Upper lobe of left lung (tissue), 6 donors: ENCODE results near the gene KIF6. TPM values are rescaled to one million over a fixed set of nuclear protein-coding genes. Genes with fewer than 3 reads are reported as not detected.

Experiments used
- ATAC-seq, 2 donors: fragments of 200-7000 bp; cut with Tn5 transposase; one replicate each; pipeline ENCODE4 v1.9.1; 2022; ENCODE audit warnings: mild to moderate bottlenecking in 2 of 2, moderate library complexity in 2 of 2; ENCODE audit not compliant: low FRiP score in 2 of 2
- DNase-seq, 2 donors: peaks; one replicate each; pipeline ENCODE4 v3.0.0-alpha.2; 2019 to 2020
- H3K27ac ChIP-seq, 4 donors: fragments of 200-600 bp; sonication (generic); one replicate each; pipeline ENCODE4 v1.5.1; 2016 to 2019
- H3K27me3 ChIP-seq, 4 donors: fragments of 200-600 bp; sonication (generic); one replicate each; pipeline ENCODE4 v1.5.1; 2017 to 2019
- H3K36me3 ChIP-seq, 4 donors: fragments of 200-600 bp; sonication (generic); one replicate each; pipeline ENCODE4 v1.5.1; 2016 to 2019
- H3K4me1 ChIP-seq, 4 donors: fragments of 200-600 bp; sonication (generic); one replicate each; pipeline ENCODE4 v1.5.1; 2018 to 2019
- H3K4me3 ChIP-seq, 4 donors: fragments of 200-600 bp; sonication (generic); one replicate each; pipeline ENCODE4 v1.5.1; 2017 to 2019; ENCODE audit warnings: mild to moderate bottlenecking in 2 of 4, moderate library complexity in 1 of 4
- H3K9me3 ChIP-seq, 4 donors: fragments of 200-600 bp; sonication (generic); one replicate each; pipeline ENCODE4 v1.5.1; 2018 to 2019
- CTCF ChIP-seq, 6 experiments: fragments of 450-650 bp in 4 of 6; fragments of 200-600 bp in 2 of 6; sonication (generic) in 2 of 6; IDR thresholded peaks; one replicate each; pipeline ENCODE4 v1.5.1; 2016 to 2019; ENCODE audit warnings: antibody characterized with exemption in 6 of 6
- EP300 ChIP-seq, 4 donors: sonication (generic); formaldehyde crosslinking; IDR thresholded peaks; one replicate each; pipeline ENCODE4 v1.5.1; 2017; ENCODE audit warnings: antibody characterized with exemption in 4 of 4, control low read depth in 2 of 4
- POLR2A ChIP-seq, 4 donors: fragments of 450-650 bp; IDR thresholded peaks; one replicate each; pipeline ENCODE4 v1.5.1; 2016 to 2017; ENCODE audit warnings: antibody characterized with exemption in 4 of 4, mild to moderate bottlenecking in 2 of 4
- POLR2AphosphoS5 ChIP-seq, 2 donors: sonication (generic); formaldehyde crosslinking; IDR thresholded peaks; one replicate each; pipeline ENCODE4 v1.5.1; 2017; ENCODE audit warnings: antibody characterized with exemption in 2 of 2
- WGBS, 2 donors: methylation state at CpG; one replicate each; pipeline ENCODE4 v1.1.5; 2017 to 2018; 5-methylcytosine and 5-hydroxymethylcytosine counted together
- total RNA-seq, 6 donors: library from RNA; depleted of rRNA in 4 of 6; stranded (reverse); fragments of >200 nt in 4 of 6; gene quantifications; one replicate each; pipeline versions ENCODE4 v1.1.0 to v1.2.1, GENCODE V29; 2016 to 2021
- donor health status: DM: no; HTN: no; CAD: no; lungs with moderate emphysema.
- donor health status: DM: no; HTN: yes; CAD: no; lungs with severe emphysema.

KIF6 gene, protein sequence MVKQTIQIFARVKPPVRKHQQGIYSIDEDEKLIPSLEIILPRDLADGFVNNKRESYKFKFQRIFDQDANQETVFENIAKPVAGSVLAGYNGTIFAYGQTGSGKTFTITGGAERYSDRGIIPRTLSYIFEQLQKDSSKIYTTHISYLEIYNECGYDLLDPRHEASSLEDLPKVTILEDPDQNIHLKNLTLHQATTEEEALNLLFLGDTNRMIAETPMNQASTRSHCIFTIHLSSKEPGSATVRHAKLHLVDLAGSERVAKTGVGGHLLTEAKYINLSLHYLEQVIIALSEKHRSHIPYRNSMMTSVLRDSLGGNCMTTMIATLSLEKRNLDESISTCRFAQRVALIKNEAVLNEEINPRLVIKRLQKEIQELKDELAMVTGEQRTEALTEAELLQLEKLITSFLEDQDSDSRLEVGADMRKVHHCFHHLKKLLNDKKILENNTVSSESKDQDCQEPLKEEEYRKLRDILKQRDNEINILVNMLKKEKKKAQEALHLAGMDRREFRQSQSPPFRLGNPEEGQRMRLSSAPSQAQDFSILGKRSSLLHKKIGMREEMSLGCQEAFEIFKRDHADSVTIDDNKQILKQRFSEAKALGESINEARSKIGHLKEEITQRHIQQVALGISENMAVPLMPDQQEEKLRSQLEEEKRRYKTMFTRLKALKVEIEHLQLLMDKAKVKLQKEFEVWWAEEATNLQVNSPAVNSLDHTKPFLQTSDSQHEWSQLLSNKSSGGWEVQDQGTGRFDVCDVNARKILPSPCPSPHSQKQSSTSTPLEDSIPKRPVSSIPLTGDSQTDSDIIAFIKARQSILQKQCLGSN
- total RNA-seq = 1 to 10 TPM in 4 of 6 donors, under 1 TPM in 2; 0.55 to 7.9 (median 1.5) TPM

DNA sequence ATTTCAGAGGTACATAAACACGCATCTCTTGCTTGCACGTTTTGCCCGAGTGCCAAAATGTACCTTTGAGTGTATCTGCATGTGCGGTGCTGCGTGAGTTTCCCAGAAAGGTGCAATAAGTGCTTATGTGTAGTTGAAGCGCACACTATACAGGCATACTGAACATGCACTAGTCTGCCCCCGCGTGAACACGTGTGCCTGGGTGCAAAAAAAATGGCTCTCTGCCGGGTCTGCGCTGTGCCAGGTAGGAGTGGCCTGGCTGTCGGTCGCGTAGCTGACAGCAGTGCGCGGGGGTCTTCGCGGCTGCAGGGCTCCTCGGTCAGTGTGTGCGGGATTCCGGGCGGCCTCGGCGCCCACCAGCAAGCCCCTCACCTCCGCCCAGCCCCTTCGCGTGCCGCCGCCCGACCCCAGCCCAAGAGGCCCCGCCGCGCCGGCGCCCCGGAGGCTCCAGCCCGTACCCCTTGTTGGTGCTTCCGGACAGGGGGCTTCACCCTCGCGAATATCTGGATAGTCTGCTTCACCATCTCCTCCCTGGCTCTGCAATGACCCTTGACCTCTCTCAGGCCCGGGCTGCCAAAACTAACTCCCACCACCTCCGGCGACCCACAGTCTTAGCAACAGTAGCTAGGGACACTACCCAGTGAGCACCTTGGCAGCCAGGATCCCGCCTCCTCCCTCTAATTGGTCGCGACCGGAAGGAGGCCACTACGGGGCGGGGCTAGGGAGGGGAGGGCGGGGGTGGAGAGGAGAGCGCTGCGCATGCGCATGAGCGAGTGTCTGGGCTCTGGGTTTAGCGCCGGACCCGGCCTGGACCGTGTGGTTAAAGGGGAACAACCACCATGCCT is at the start of gene KIF6:
KIF6 (minus strand) TSS at position 622 of the 845 bp plus-strand sequence; CDS start at position 524, 98 bp downstream.
- Histone ChIP-seq H3K4me3 (peak within 1 kb of the TSS; percentile 42 to 84 (median 72)), H3K27me3 (no peaks in the 10 kb centered on the region), H3K4me1 (peaks cover 8 to 12% (median 10%) of the 10 kb centered on the region in 4 donors), H3K36me3 (no peaks in the 10 kb centered on the region), H3K9me3 (no peaks in the 10 kb centered on the region), H3K27ac (peak within 1 kb of the TSS in 3 of 4 donors; percentile 16 to 47 (median 39))
- DNase-seq = peak; percentile 89 to 90
- TF ChIP-seq EP300 (IDR thresholded peaks at IDR 0.05) (no peak), POLR2A (IDR thresholded peaks at IDR 0.05) (no peak), POLR2AphosphoS5 (IDR thresholded peaks at IDR 0.05) (peak in 1 of 2 donors; percentile 21), CTCF (IDR thresholded peaks at IDR 0.05) (peak in 1 of 6 experiments; percentile 7)
- peak; percentile 98 to 99 for ATAC-seq
- 7 to 13% methylated on average over 20 to 53 of the region's 58 CpGs for WGBS, 2 donors

- no peaks in the 10 kb centered on the region for H3K9me3 ChIP-seq
- WGBS, 2 donors = 88 to 97% methylated on average over 2 of the region's 2 CpGs
- H3K4me1 ChIP-seq = no peaks in the 10 kb centered on the region
- ATAC-seq (no peak), DNase-seq (no peak)
- H3K27ac ChIP-seq = no peak overlapping the region
- no peaks in the 10 kb centered on the region for H3K36me3 ChIP-seq
- TF ChIP-seq EP300 (IDR thresholded peaks at IDR 0.05) (no peak), CTCF (IDR thresholded peaks at IDR 0.05) (no peak)
- H3K4me3 ChIP-seq = no peak overlapping the region
- H3K27me3 ChIP-seq = no peaks in the 10 kb centered on the region
Measured at GRCh38 chr6:39773782-39774181, 48.6 kb upstream of the KIF6 start.

DNA sequence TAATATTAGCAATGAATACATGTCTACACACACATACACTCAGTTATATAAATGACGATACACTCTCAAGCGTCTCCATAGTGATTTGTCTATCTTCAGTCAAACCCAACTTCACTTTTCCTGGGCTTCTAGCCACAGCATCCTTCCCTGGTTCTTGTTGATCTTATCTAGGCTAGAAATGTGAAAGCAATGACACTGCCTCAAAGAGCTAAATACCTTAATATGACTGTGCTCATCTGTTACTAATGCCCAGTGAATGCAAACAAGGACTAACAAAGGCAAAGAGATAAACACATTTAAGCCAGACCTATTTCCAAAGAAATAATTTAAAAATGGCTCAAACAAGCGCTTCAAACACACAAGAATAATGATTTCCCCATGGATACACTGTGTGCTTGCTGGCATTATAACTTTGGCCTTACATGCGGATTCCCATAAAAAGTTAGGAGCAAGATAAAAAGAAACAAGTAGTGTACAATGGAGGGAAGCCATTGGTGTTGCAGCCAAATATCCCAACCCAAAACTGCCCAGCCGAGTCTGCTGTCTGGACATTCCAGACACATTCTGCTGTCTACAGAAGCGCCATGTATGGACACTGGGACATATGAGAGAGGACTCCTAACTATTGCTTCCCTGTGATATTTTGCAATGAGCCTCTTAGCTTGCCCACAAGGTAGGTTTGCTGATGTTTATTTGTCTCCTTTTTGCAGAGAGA is 47.5 kb upstream of the KIF6 start:
- no peak overlapping the region for H3K27ac ChIP-seq
- H3K4me3 ChIP-seq = no peak overlapping the region
- no peak for TF ChIP-seq POLR2A (IDR thresholded peaks at IDR 0.05)
- TF ChIP-seq CTCF (IDR thresholded peaks at IDR 0.05) = no peak
- TF ChIP-seq EP300 (IDR thresholded peaks at IDR 0.05) = no peak
- no peak for TF ChIP-seq POLR2AphosphoS5 (IDR thresholded peaks at IDR 0.05)
- DNase-seq (no peak), ATAC-seq (peak in 1 of 2 donors; percentile 42)
- no peaks in the 10 kb centered on the region for H3K27me3 ChIP-seq
- H3K36me3 ChIP-seq = no peaks in the 10 kb centered on the region
- 68 to 75% methylated on average over 6 of the region's 6 CpGs for WGBS, 2 donors
- no peaks in the 10 kb centered on the region for H3K4me1 ChIP-seq
- H3K9me3 ChIP-seq = no peaks in the 10 kb centered on the region

DNA sequence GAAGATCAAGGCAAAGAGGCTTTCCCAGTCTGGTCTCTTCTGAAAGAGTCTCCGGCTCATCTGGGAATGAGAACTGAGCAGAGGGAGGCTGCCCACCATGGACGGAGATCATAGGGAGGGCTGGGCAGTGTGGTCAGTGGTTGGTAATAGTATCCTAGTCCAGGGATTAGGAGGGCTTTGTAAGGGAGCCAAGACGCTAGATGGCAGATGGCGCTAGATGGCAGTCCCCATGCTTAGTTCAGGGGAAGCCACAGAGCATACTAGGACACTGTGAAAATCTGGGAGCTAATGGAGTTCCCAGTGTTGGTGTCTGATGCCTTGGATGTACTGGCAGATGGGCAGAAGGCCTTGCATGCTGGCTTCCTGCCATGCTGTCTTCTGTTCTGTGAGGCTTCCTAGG is 45.2 kb upstream of the KIF6 start:
- no peak overlapping the region for H3K4me3 ChIP-seq
- no peaks in the 10 kb centered on the region for H3K4me1 ChIP-seq
- no peaks in the 10 kb centered on the region for H3K9me3 ChIP-seq
- H3K27ac ChIP-seq = no peak overlapping the region
- ATAC-seq (peak in 1 of 2 donors; percentile 26), DNase-seq (no peak)
- TF ChIP-seq EP300 (IDR thresholded peaks at IDR 0.05) = no peak
- no peak for TF ChIP-seq POLR2AphosphoS5 (IDR thresholded peaks at IDR 0.05)
- TF ChIP-seq CTCF (IDR thresholded peaks at IDR 0.05) = no peak
- TF ChIP-seq POLR2A (IDR thresholded peaks at IDR 0.05) = no peak
- H3K27me3 ChIP-seq = no peaks in the 10 kb centered on the region
- H3K36me3 ChIP-seq = no peaks in the 10 kb centered on the region
- WGBS, 2 donors = 96% methylated on average over 4 of the region's 4 CpGs
